Measurements from ENCODE around the gene SHCBP1.

Gene SHCBP1

DNA sequence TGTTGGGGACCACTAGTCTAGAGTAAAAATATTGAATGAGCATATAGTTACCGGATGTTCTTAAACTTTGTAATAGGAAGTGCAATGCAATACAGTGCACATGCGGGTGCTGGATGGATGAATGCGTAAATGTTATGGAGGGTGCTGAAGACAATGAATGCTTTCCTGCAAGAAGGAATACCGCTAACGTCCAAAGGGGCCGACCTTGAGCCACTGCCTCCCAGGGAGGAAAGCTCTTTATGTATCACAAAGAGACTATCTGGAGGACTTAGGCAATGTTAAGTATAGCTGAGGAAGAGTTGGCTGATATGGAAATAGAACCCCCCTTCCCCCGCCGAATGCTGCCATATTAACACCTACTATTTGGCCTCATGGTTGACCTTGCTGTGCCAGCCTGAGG lies 27.5 kb upstream of the SHCBP1 start:
- Histone ChIP-seq H3K4me2 (ENCODE audit: low read depth, low read length, poor library complexity, severe bottlenecking) (no peak overlapping the region), H3K36me3 (ENCODE audit: low read length) (no peaks in the 10 kb centered on the region), H3K9ac (ENCODE audit: low read length) (no peak overlapping the region), H3K9me3 (ENCODE audit: insufficient read depth, low read length) (no peaks in the 10 kb centered on the region), H3K79me2 (ENCODE audit: insufficient read depth, low read length) (no peaks in the 10 kb centered on the region), H3K27me3 (ENCODE audit: low read length) (no peaks in the 10 kb centered on the region), H2AFZ (ENCODE audit: low read depth, low read length, severe bottlenecking) (no peak overlapping the region), H3K4me3 (ENCODE audit: insufficient read depth, low read length, poor library complexity, severe bottlenecking) (no peak overlapping the region), H3K27ac (ENCODE audit: low read depth, low read length) (no peak overlapping the region), H3K9me2 (replicated peaks; ENCODE audit: insufficient read depth, low read length) (no peaks in the 10 kb centered on the region), H4K20me1 (ENCODE audit: low read depth, low read length) (no peaks in the 10 kb centered on the region), H3F3A (ENCODE audit: insufficient read depth) (no peaks in the 10 kb centered on the region)
- TF ChIP-seq EZH2phosphoT487 (conservative IDR thresholded peaks at IDR 0.05; ENCODE audit: low read length): no peak
- TF ChIP-seq, protein P1, sequence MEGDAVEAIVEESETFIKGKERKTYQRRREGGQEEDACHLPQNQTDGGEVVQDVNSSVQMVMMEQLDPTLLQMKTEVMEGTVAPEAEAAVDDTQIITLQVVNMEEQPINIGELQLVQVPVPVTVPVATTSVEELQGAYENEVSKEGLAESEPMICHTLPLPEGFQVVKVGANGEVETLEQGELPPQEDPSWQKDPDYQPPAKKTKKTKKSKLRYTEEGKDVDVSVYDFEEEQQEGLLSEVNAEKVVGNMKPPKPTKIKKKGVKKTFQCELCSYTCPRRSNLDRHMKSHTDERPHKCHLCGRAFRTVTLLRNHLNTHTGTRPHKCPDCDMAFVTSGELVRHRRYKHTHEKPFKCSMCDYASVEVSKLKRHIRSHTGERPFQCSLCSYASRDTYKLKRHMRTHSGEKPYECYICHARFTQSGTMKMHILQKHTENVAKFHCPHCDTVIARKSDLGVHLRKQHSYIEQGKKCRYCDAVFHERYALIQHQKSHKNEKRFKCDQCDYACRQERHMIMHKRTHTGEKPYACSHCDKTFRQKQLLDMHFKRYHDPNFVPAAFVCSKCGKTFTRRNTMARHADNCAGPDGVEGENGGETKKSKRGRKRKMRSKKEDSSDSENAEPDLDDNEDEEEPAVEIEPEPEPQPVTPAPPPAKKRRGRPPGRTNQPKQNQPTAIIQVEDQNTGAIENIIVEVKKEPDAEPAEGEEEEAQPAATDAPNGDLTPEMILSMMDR (IDR thresholded peaks at IDR 0.05; ENCODE audit: insufficient read depth, low read length, poor library complexity, severe bottlenecking): no peak

DNA sequence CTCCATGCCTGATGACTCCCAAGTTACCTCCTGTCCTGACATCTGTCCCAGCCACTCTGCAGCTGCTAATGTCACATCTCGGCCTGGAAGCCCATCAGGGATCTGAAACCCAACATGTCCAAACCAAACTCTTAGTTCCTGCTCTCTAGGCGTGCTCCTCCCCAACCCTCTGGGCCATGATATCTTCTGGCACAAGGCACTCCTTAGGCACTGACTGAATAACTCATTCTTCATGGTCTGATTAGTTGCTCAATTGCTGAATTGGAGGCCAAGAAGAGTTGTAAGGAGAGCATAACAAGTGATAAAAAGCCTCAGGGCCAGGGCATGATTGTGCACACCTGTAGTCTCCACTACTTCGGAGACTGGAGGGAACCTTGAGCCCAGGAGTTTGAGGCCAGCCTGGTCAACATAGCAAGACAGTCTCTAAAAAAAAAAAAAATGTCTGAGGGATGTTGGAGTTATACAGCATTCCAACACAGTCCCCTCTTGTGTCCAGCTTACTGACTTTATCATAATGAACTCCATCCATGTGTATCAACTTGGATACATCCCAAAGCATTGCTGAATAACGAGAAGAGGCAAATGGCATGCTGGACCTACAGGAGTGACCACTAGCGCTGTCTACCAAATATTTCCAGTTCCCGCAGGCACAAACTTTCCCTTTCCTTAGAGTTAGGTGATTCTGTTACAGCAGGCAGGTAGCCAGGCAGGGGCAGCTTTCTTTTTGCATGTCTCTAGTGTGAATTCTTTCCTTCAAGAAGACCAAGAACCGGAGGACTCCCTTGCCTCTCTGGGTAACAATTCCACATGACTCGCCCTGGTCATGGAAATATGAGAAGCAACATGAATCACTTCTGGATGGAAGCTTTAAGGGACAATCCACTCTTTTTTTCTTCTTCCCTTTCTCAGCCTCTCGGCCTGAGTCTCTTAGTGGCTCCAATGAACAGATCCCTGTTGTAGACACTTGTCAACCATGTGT lies 18.1 kb upstream of the SHCBP1 start:
- Histone ChIP-seq H3K4me2 (ENCODE audit: low read depth, low read length, poor library complexity, severe bottlenecking) (no peak overlapping the region), H3K27ac (ENCODE audit: low read depth, low read length) (no peak overlapping the region), H3K9me2 (replicated peaks; ENCODE audit: insufficient read depth, low read length) (no peaks in the 10 kb centered on the region), H3K9ac (ENCODE audit: low read length) (no peak overlapping the region), H4K20me1 (ENCODE audit: low read depth, low read length) (no peaks in the 10 kb centered on the region), H3K4me3 (ENCODE audit: insufficient read depth, low read length, poor library complexity, severe bottlenecking) (no peak overlapping the region), H2AFZ (ENCODE audit: low read depth, low read length, severe bottlenecking) (no peak overlapping the region), H3F3A (ENCODE audit: insufficient read depth) (no peaks in the 10 kb centered on the region), H3K27me3 (ENCODE audit: low read length) (no peaks in the 10 kb centered on the region), H3K9me3 (ENCODE audit: insufficient read depth, low read length) (no peaks in the 10 kb centered on the region), H3K36me3 (ENCODE audit: low read length) (no peaks in the 10 kb centered on the region), H3K79me2 (ENCODE audit: insufficient read depth, low read length) (no peaks in the 10 kb centered on the region)
- TF ChIP-seq EZH2phosphoT487 (conservative IDR thresholded peaks at IDR 0.05; ENCODE audit: low read length): no peak
- TF ChIP-seq, protein P1 (IDR thresholded peaks at IDR 0.05; ENCODE audit: insufficient read depth, low read length, poor library complexity, severe bottlenecking): no peak

DNA sequence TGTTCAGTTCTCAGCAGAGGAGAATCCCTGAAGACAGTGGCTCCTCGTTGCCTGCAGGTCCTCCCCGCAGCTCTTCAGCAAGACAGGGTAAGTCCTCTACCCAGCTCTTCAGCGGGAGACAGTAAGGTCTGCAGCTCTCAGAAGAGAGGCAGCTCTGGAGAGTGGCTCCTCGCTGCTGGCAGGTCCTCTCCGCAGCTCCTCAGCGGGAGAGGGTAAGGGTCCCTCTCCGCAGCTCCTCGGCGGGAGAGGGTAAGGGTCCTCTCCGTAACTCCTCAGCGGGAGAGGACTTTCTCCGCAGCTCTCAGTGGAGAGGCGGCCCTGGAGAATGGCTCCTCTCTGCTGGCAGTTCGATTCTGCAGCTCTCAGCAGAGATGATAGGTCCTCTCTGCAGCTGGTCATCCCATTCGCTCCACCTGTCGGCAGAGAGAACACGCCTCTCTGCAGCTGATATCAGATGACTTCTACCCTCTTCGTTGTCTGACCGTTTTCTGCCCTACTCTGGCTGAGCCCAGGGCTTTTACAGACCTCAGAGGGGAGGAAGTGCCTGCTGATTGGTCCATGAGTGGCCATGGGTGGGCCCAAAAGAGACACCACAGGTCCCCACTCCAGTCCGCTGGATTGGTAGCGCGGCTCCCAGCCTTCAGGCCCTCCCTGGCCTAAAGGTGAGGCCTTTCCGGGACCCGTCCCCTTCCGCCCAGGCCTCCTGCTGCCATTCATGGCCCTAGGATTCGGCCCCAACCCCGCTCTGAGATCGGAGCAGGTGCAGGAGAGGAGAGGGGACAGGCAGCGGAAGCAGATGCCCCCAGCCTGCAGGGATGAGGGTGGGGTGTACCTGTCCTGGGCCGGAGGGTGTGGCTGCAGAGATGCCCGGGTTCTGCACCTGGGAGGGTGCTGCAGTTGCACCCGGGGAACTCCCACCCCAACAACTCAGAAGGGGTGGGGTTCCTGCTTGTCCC lies 11.9 kb upstream of the SHCBP1 start:
- Histone ChIP-seq H3K27me3 (ENCODE audit: low read length) (no peaks in the 10 kb centered on the region), H3K79me2 (ENCODE audit: insufficient read depth, low read length) (no peaks in the 10 kb centered on the region), H3K9me3 (ENCODE audit: insufficient read depth, low read length) (no peaks in the 10 kb centered on the region), H3K9ac (ENCODE audit: low read length) (no peak overlapping the region), H3K4me3 (ENCODE audit: insufficient read depth, low read length, poor library complexity, severe bottlenecking) (no peak overlapping the region), H3K36me3 (ENCODE audit: low read length) (no peaks in the 10 kb centered on the region), H4K20me1 (ENCODE audit: low read depth, low read length) (no peaks in the 10 kb centered on the region), H3K4me2 (ENCODE audit: low read depth, low read length, poor library complexity, severe bottlenecking) (no peak overlapping the region), H3K27ac (ENCODE audit: low read depth, low read length) (no peak overlapping the region), H3K9me2 (replicated peaks; ENCODE audit: insufficient read depth, low read length) (no peaks in the 10 kb centered on the region), H2AFZ (ENCODE audit: low read depth, low read length, severe bottlenecking) (no peak overlapping the region), H3F3A (ENCODE audit: insufficient read depth) (no peaks in the 10 kb centered on the region)
- TF ChIP-seq, protein P1 (IDR thresholded peaks at IDR 0.05; ENCODE audit: insufficient read depth, low read length, poor library complexity, severe bottlenecking): no peak
- TF ChIP-seq EZH2phosphoT487 (conservative IDR thresholded peaks at IDR 0.05; ENCODE audit: low read length): no peak
